WTC11 (cell line): ENCODE data around the gene DCP1A. TPM values are rescaled to one million over a fixed set of nuclear protein-coding genes. Genes with fewer than 3 reads are reported as not detected.

Experiments used
- ATAC-seq: fragments of 200-7000 bp; cut with Tn5 transposase; 2 replicates; pipeline ENCODE4 v1.10.0; 2021; ENCODE audit warnings: mild to moderate bottlenecking, moderate library complexity
- CTCF ChIA-PET: fragments of 300-600 bp; sonication (Branson Sonifier 250); formaldehyde crosslinking; loops from one replicate; lab custom pipeline; 2021; ENCODE audit warnings: antibody characterized with exemption; lab: Charles Lee
- POLR2A ChIA-PET: fragments of 350-600 bp; sonication (Branson Sonifier 250); formaldehyde crosslinking; loops from one replicate; lab custom pipeline; 2021; ENCODE audit warnings: antibody characterized with exemption; lab: Charles Lee
- DNase-seq: peaks from one replicate; pipeline ENCODE4 v3.0.0; 2021; ENCODE audit warnings: low spot score
- H3K27ac Mint-ChIP-seq: 2 replicates; pipeline ENCODE4 v1.8.0; 2021; ENCODE audit warnings: mixed read lengths
- H3K27me3 Mint-ChIP-seq: 2 replicates; pipeline ENCODE4 v1.8.0; 2021; ENCODE audit warnings: low read depth, mild to moderate bottlenecking, moderate library complexity, mixed read lengths
- H3K36me3 Mint-ChIP-seq: 2 replicates; pipeline ENCODE4 v1.8.0; 2021; ENCODE audit warnings: mixed read lengths
- H3K4me1 Mint-ChIP-seq: 2 replicates; pipeline ENCODE4 v1.8.0; 2022; ENCODE audit warnings: mixed read lengths
- H3K4me3 Mint-ChIP-seq: 2 replicates; pipeline ENCODE4 v1.8.0; 2021; ENCODE audit warnings: mild to moderate bottlenecking, moderate library complexity, mixed read lengths
- H3K9me3 Mint-ChIP-seq: 2 replicates; pipeline ENCODE4 v1.8.0; 2021; ENCODE audit warnings: mixed read lengths
- CDX4 ChIP-seq: fragments of 250-450 bp; sonication (Bioruptor Pico); IDR thresholded peaks from 2 replicates; pipeline ENCODE4 v1.9.0; 2021; ENCODE audit warnings: moderate library complexity, mild to moderate bottlenecking, inconsistent platforms, borderline replicate concordance
- E2F4 ChIP-seq: sonication (generic); formaldehyde crosslinking; IDR thresholded peaks from 2 replicates; pipeline ENCODE4 v1.8.1; 2022; ENCODE audit warnings: low read depth, mild to moderate bottlenecking, moderate library complexity, missing genetic modification reagents, borderline replicate concordance
- ETV6 ChIP-seq: sonication (generic); formaldehyde crosslinking; IDR thresholded peaks from 2 replicates; pipeline ENCODE4 v1.8.1; 2022; ENCODE audit warnings: mild to moderate bottlenecking, missing genetic modification reagents
- FOXP4 ChIP-seq: sonication (generic); formaldehyde crosslinking; IDR thresholded peaks from 2 replicates; pipeline ENCODE4 v1.8.0; 2022; ENCODE audit warnings: mild to moderate bottlenecking, missing genetic modification reagents
- GRHL2 ChIP-seq: fragments of 250-450 bp; sonication (Bioruptor Pico); IDR thresholded peaks from 2 replicates; pipeline ENCODE4 v1.8.0; 2022; ENCODE audit warnings: mild to moderate bottlenecking, moderate library complexity; ENCODE audit not compliant: insufficient replicate concordance, severe bottlenecking
- GTF2I ChIP-seq: fragments of 250-450 bp; sonication (Bioruptor Pico); conservative IDR thresholded peaks from 2 replicates; pipeline ENCODE4 v1.4.0; 2021; ENCODE audit warnings: mild to moderate bottlenecking
- MLX ChIP-seq: sonication (generic); formaldehyde crosslinking; IDR thresholded peaks from 2 replicates; pipeline ENCODE4 v1.8.1; 2023; ENCODE audit warnings: mild to moderate bottlenecking, missing genetic modification reagents, moderate library complexity
- PRDM15 ChIP-seq: sonication (generic); formaldehyde crosslinking; IDR thresholded peaks from 2 replicates; pipeline ENCODE4 v1.8.0; 2022; ENCODE audit warnings: missing genetic modification reagents
- TEAD1 ChIP-seq: sonication (generic); formaldehyde crosslinking; IDR thresholded peaks from 2 replicates; pipeline ENCODE4 v1.8.0; 2022; ENCODE audit warnings: mild to moderate bottlenecking, missing genetic modification reagents
- ZNF232 ChIP-seq: sonication (generic); formaldehyde crosslinking; IDR thresholded peaks from 2 replicates; pipeline ENCODE4 v1.8.0; 2022; ENCODE audit warnings: mild to moderate bottlenecking, missing genetic modification reagents
- ZNF396 ChIP-seq: fragments of 250-450 bp; sonication (Bioruptor Pico); IDR thresholded peaks from 2 replicates; pipeline ENCODE4 v1.8.0; 2021; ENCODE audit warnings: mild to moderate bottlenecking, moderate library complexity, borderline replicate concordance
- ZNF425 ChIP-seq: fragments of 250-450 bp; sonication (Bioruptor Pico); conservative IDR thresholded peaks from 2 replicates; pipeline ENCODE4 v1.9.0; 2021; ENCODE audit warnings: mild to moderate bottlenecking
- total RNA-seq: library from RNA; stranded (reverse); gene quantifications from 3 replicates; pipeline ENCODE4 v1.2.3, GENCODE V29; 2021

DCP1A gene
- total RNA-seq, 1 experiment from 2014 or later: 19.1 TPM

- peak; percentile 90 for ATAC-seq
- peaks cover 52% of the 10 kb centered on the region for H3K4me1 Mint-ChIP-seq
- H3K27ac Mint-ChIP-seq: peak overlapping the region; percentile 96
These were observed 60.2 kb downstream of the DCP1A start for GRCh38 chr3:53287131-53287629.

GRCh38 chr3:53286727-53287126, 60.6 kb downstream of the DCP1A start:
- TF ChIP-seq ZNF396 (CRISPR knock-in tag) (no peak), ETV6 (CRISPR knock-in tag) (no peak), PRDM15 (CRISPR knock-in tag) (no peak), GRHL2 (CRISPR knock-in tag) (no peak), TEAD1 (CRISPR knock-in tag) (peak; percentile 55; the same call in 1 of the 2 replicates), FOXP4 (CRISPR knock-in tag) (no peak)
- H3K4me3 Mint-ChIP-seq: peak overlapping the region; percentile 52
- peaks cover 13% of the 10 kb centered on the region for H3K36me3 Mint-ChIP-seq
- ChIA-PET POLR2A (no interaction called here), CTCF (interaction anchor here (0.6 to 2.9 kb wide), 9 partner anchors 9 to 577 kb away, joined by 3 to 13 read pairs (median 4); no protein-coding TSS in a partner anchor)
- H3K9me3 Mint-ChIP-seq: no peaks in the 10 kb centered on the region
- peak overlapping the region; percentile 96 for H3K27ac Mint-ChIP-seq
- DNase-seq (peak; percentile 56), ATAC-seq (peak; percentile 92)
- no peaks in the 10 kb centered on the region for H3K27me3 Mint-ChIP-seq
- peaks cover 52% of the 10 kb centered on the region for H3K4me1 Mint-ChIP-seq

More at GRCh38 chr3:53287131-53287629, 60.2 kb downstream of the DCP1A start:
- TF ChIP-seq MLX: no peak
- TF ChIP-seq ZNF425 (CRISPR knock-in tag): no peak
- POLR2A ChIA-PET: no interaction called here
- CTCF ChIA-PET: interaction anchor here (0.6 to 2.9 kb wide), 9 partner anchors 9 to 577 kb away, joined by 3 to 13 read pairs (median 4); no protein-coding TSS in a partner anchor
- DNase-seq: peak; percentile 60
- no peaks in the 10 kb centered on the region for H3K27me3 Mint-ChIP-seq
- H3K4me3 Mint-ChIP-seq: peak overlapping the region; percentile 52; the same call in 1 of the 2 replicates
- peaks cover 18% of the 10 kb centered on the region for H3K36me3 Mint-ChIP-seq
- no peaks in the 10 kb centered on the region for H3K9me3 Mint-ChIP-seq

- Mint-ChIP-seq H3K4me3 (no peak overlapping the region), H3K27ac (no peak overlapping the region), H3K36me3 (peaks cover 11% of the 10 kb centered on the region), H3K9me3 (no peaks in the 10 kb centered on the region), H3K27me3 (no peaks in the 10 kb centered on the region), H3K4me1 (peaks cover 47% of the 10 kb centered on the region)
- ATAC-seq: no peak
- ChIA-PET CTCF (no interaction called here), POLR2A (no interaction called here)
- DNase-seq: no peak
- TF ChIP-seq ZNF232 (CRISPR knock-in tag) (no peak), MLX (no peak), CDX4 (CRISPR knock-in tag) (no peak), PRDM15 (CRISPR knock-in tag) (no peak), E2F4 (CRISPR knock-in tag) (no peak), GTF2I (CRISPR knock-in tag) (no peak)
These were observed 64.8 kb downstream of the DCP1A start for GRCh38 chr3:53282581-53282980.
